Fibroblast of lung (primary cell): ENCODE data around the gene OR10J5. TPM values are rescaled to one million over a fixed set of nuclear protein-coding genes. Genes with fewer than 3 reads are reported as not detected.

Experiments used
- DNase-seq, 2 donors: peaks; one replicate each; pipeline versions ENCODE4 v3.0.0 to v3.0.0-alpha.2; 2010; ENCODE audit warnings: low read depth in 2 of 2
- H2AFZ ChIP-seq: 2 replicates; pipeline ENCODE4 v1.5.1; 2012; ENCODE audit warnings: low read length, control low read depth, inconsistent platforms
- H3K27ac ChIP-seq: 2 replicates; pipeline ENCODE4 v1.5.1; 2011; ENCODE audit warnings: low read length, control low read depth; ENCODE audit not compliant: insufficient read depth
- H3K27me3 ChIP-seq: 2 replicates; pipeline ENCODE4 v1.5.1; 2011; ENCODE audit warnings: mild to moderate bottlenecking, low read length; ENCODE audit not compliant: control insufficient read depth, insufficient read depth
- H3K36me3 ChIP-seq: 2 replicates; pipeline ENCODE4 v1.5.1; 2011; ENCODE audit warnings: low read length; ENCODE audit not compliant: control insufficient read depth, insufficient read depth
- H3K4me1 ChIP-seq: 2 replicates; pipeline ENCODE4 v1.5.1; 2011; ENCODE audit warnings: low read length; ENCODE audit not compliant: control insufficient read depth, insufficient read depth; ENCODE audit errors: extremely low read depth
- H3K4me2 ChIP-seq: 2 replicates; pipeline ENCODE4 v1.5.1; 2011; ENCODE audit warnings: low read length, control low read depth; ENCODE audit not compliant: insufficient read depth; ENCODE audit errors: extremely low read depth
- H3K4me3 ChIP-seq, 4 experiments: fragments of 200-600 bp in 1 of 4; sonication (generic) in 1 of 4; replicated peaks in 1 of 4; 2 replicates each; pipeline ENCODE4 v1.5.1; 2011 to 2016; ENCODE audit warnings: low read length in 4 of 4, low read depth in 3 of 4, mild to moderate bottlenecking in 3 of 4, control low read depth in 2 of 4, inconsistent platforms in 1 of 4, mixed read lengths in 1 of 4; ENCODE audit not compliant: insufficient read depth in 1 of 4; ENCODE audit errors: control extremely low read depth in 1 of 4
- H3K79me2 ChIP-seq: 2 replicates; pipeline ENCODE4 v1.5.1; 2012; ENCODE audit warnings: mild to moderate bottlenecking, low read length, inconsistent platforms; ENCODE audit not compliant: control insufficient read depth, insufficient read depth
- H3K9ac ChIP-seq: 2 replicates; pipeline ENCODE4 v1.5.1; 2011; ENCODE audit warnings: mild to moderate bottlenecking, low read length, control low read depth; ENCODE audit not compliant: insufficient read depth
- H3K9me3 ChIP-seq: 2 replicates; pipeline ENCODE4 v1.5.1; 2012; ENCODE audit warnings: low read depth, low read length; ENCODE audit not compliant: control insufficient read depth, insufficient read depth
- H4K20me1 ChIP-seq: 2 replicates; pipeline ENCODE4 v1.5.1; 2011; ENCODE audit warnings: low read length; ENCODE audit not compliant: control insufficient read depth, insufficient read depth; ENCODE audit errors: extremely low read depth
- EZH2 ChIP-seq: IDR thresholded peaks from 2 replicates; pipeline ENCODE4 v1.5.1; 2012; ENCODE audit warnings: low read length, control low read depth, mild to moderate bottlenecking; ENCODE audit errors: missing control alignments
- polyA minus RNA-seq: library from RNA; depleted of rRNA, polyadenylated mRNA; stranded (reverse); fragments of >200 nt; gene quantifications from 2 replicates; pipeline ENCODE4 v1.2.3, GENCODE V29; 2011; ENCODE audit warnings: low replicate concordance
- polyA plus RNA-seq, 2 donors: library from polyadenylated mRNA; depleted of rRNA in 1 of 2; stranded (reverse) in 1 of 2; unstranded in 1 of 2; fragments of >200 nt; gene quantifications; 2 replicates each; pipeline ENCODE4 v1.2.1, GENCODE V29; 2011 to 2012; ENCODE audit warnings: missing spikeins in 1 of 2
- total RNA-seq: library from RNA; depleted of rRNA; stranded (reverse); fragments of >200 nt; gene quantifications from 2 replicates; pipeline ENCODE4 v1.2.1, GENCODE V29; 2014
- TF ChIP-seq, protein P1 (sequence below), 2 donors: IDR thresholded peaks in 1 of 2; conservative IDR thresholded peaks in 1 of 2; 1 replicate in 1 of 2; 2 replicates in 1 of 2; pipeline ENCODE4 v1.5.1; 2011 to 2012; ENCODE audit warnings: low read length in 2 of 2, control low read depth in 1 of 2, inconsistent platforms in 1 of 2, low read depth in 1 of 2, mild to moderate bottlenecking in 1 of 2

Gene OR10J5, protein sequence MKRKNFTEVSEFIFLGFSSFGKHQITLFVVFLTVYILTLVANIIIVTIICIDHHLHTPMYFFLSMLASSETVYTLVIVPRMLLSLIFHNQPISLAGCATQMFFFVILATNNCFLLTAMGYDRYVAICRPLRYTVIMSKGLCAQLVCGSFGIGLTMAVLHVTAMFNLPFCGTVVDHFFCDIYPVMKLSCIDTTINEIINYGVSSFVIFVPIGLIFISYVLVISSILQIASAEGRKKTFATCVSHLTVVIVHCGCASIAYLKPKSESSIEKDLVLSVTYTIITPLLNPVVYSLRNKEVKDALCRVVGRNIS
- total RNA-seq = not detected in 2 replicates
- polyA plus RNA-seq = not detected in 2 replicates
- polyA plus RNA-seq (2012) = not detected in 2 replicates
- not detected in 2 replicates for polyA minus RNA-seq

DNA sequence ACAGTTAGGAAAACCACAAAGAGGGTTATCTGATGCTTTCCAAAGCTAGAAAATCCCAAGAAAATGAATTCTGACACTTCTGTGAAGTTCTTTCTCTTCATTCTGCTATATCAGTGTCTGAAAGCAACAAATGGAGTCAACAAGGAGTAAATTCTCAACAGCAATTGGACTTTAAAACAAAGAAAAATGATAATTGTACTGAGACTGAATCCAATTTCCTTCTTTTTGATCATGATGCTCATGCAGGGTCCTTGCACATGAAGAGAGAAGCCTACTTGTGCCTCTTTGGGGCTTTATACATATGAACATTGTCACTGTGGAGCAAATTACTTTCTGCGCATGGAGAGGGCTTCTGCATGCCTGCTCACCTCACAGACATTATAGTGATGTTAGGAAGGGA is at the start of gene OR10J5:
Gene OR10J5, minus strand, starts transcription at position 101 of the 400 bp plus-strand sequence. Its CDS starts 0 bp downstream, at position 101.
- no peak within 1 kb of the TSS for H3K9ac ChIP-seq
- H3K4me3 ChIP-seq = no peak within 1 kb of the TSS
- H3K9me3 ChIP-seq = no peaks in the 10 kb centered on the region
- no peak for TF ChIP-seq EZH2
- TF ChIP-seq, protein P1, sequence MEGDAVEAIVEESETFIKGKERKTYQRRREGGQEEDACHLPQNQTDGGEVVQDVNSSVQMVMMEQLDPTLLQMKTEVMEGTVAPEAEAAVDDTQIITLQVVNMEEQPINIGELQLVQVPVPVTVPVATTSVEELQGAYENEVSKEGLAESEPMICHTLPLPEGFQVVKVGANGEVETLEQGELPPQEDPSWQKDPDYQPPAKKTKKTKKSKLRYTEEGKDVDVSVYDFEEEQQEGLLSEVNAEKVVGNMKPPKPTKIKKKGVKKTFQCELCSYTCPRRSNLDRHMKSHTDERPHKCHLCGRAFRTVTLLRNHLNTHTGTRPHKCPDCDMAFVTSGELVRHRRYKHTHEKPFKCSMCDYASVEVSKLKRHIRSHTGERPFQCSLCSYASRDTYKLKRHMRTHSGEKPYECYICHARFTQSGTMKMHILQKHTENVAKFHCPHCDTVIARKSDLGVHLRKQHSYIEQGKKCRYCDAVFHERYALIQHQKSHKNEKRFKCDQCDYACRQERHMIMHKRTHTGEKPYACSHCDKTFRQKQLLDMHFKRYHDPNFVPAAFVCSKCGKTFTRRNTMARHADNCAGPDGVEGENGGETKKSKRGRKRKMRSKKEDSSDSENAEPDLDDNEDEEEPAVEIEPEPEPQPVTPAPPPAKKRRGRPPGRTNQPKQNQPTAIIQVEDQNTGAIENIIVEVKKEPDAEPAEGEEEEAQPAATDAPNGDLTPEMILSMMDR (conservative IDR thresholded peaks at IDR 0.05 in 1 of 2, IDR thresholded peaks at IDR 0.05 in 1 of 2; ENCODE audit: low read depth in 1 of 2, low read length in 2 of 2) = no peak
- H3K79me2 ChIP-seq = no peaks in the 10 kb centered on the region
- DNase-seq = no peak
- no peaks in the 10 kb centered on the region for H3K36me3 ChIP-seq
- no peak within 1 kb of the TSS for H2AFZ ChIP-seq
- no peaks in the 10 kb centered on the region for H4K20me1 ChIP-seq
- no peaks in the 10 kb centered on the region for H3K27me3 ChIP-seq
- no peaks in the 10 kb centered on the region for H3K4me1 ChIP-seq
- no peak within 1 kb of the TSS for H3K27ac ChIP-seq
- H3K4me2 ChIP-seq = no peak within 1 kb of the TSS

- no peaks in the 10 kb centered on the region for H3K27me3 ChIP-seq
- no peak overlapping the region for H3K4me3 ChIP-seq
- H4K20me1 ChIP-seq = no peaks in the 10 kb centered on the region
- no peaks in the 10 kb centered on the region for H3K4me1 ChIP-seq
- H3K27ac ChIP-seq = no peak overlapping the region
- no peak for DNase-seq
- H3K9ac ChIP-seq = no peak overlapping the region
- H2AFZ ChIP-seq = no peak overlapping the region
- no peaks in the 10 kb centered on the region for H3K9me3 ChIP-seq
- no peaks in the 10 kb centered on the region for H3K36me3 ChIP-seq
- no peak for TF ChIP-seq EZH2
- TF ChIP-seq, protein P1 (conservative IDR thresholded peaks at IDR 0.05 in 1 of 2, IDR thresholded peaks at IDR 0.05 in 1 of 2; ENCODE audit: low read depth in 1 of 2, low read length in 2 of 2) = no peak
- H3K4me2 ChIP-seq = no peak overlapping the region
- H3K79me2 ChIP-seq = no peaks in the 10 kb centered on the region
Measured at GRCh38 chr1:159584536-159584935, 48.7 kb upstream of the OR10J5 start.

DNA sequence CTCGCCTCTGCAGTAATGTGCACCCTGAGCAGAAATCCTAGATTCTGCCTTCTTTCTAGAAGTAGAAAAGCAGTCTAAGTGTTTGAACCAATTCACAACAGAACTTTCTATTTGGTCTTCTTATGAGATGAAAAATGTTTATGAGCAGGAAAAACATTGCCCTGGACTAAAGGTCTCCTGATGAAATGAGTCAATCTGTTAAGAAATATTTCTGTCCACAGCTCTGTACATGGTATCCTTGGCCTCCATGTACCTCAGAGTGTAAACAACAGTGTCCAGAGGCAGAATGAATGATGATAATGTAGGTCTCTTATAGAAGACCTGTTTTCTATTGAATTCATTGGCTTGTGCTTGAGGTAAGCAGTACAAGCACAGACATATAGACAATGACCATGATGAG is 45.6 kb upstream of the OR10J5 start:
- Histone ChIP-seq H3K4me2 (no peak overlapping the region), H3K9me3 (no peaks in the 10 kb centered on the region)

More for the DNA sequence above, 45.6 kb upstream of the OR10J5 start:
- H3K36me3 ChIP-seq = no peaks in the 10 kb centered on the region
- H3K79me2 ChIP-seq = no peaks in the 10 kb centered on the region
- H3K27ac ChIP-seq = no peak overlapping the region
- DNase-seq = no peak
- H3K4me1 ChIP-seq = no peaks in the 10 kb centered on the region
- H3K27me3 ChIP-seq = no peaks in the 10 kb centered on the region
- no peak overlapping the region for H3K9ac ChIP-seq
- TF ChIP-seq, protein P1 (conservative IDR thresholded peaks at IDR 0.05 in 1 of 2, IDR thresholded peaks at IDR 0.05 in 1 of 2; ENCODE audit: low read depth in 1 of 2, low read length in 2 of 2) = no peak
- TF ChIP-seq EZH2 = no peak
- H3K4me3 ChIP-seq = no peak overlapping the region
- no peak overlapping the region for H2AFZ ChIP-seq
- no peaks in the 10 kb centered on the region for H4K20me1 ChIP-seq
